Activated CD4-positive, CD25-positive, alpha-beta regulatory T cell (primary cell): ENCODE measurements around the gene ADO.
"Not testable (repeated sequence)": the region's sequence is repeated elsewhere in the genome, so short reads cannot be mapped to it uniquely, and the experiment has no call there.

Source experiments
- DNase-seq, 4 experiments: peaks; one replicate each; lab custom pipeline; 2025; lab: John Stamatoyannopoulos, UW

ADO gene

DNA sequence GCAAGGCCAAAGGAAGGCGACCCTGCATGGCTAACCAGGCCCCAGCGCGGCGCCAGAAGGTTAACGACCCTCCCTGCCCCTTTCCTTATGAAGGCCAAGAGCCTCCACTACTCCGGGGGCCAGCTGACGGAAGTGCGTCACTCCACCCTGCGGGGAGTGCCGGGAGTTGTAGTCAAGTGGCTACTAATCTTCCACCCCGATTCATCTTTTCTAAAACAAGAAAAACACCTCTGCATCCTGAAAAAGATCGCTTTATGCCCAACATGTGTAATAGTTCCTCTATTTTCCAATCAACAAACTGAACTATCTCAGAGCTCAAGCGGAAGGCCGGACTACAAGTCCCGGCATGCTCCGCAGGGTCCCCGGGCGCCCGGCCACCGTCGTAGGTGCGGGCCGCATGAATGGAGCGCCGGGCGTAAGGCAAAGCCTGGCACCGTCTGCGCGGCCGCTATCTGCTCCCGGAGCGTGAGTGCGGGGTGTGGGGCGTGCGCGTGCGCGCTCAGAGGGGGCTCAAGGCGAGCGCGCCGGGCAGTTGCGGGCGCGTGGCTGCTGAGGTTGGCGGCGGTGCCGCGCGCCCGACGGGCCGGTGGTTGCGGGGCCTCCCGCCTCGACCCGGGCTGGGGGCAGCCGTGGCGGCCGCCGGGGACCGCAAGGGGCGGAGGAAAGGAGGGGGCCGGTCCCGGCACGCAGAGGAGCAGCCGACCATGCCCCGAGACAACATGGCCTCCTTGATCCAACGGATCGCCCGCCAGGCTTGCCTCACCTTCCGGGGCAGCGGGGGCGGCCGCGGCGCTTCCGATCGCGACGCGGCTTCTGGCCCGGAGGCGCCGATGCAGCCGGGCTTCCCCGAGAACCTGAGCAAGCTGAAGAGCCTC lies at the start of gene ADO:
Gene ADO, plus strand, starts transcription at position 365 of the 875 bp plus-strand sequence. Its CDS starts 340 bp downstream, at position 705.
- peak; percentile 56 to 68 (median 61) for DNase-seq

DNA sequence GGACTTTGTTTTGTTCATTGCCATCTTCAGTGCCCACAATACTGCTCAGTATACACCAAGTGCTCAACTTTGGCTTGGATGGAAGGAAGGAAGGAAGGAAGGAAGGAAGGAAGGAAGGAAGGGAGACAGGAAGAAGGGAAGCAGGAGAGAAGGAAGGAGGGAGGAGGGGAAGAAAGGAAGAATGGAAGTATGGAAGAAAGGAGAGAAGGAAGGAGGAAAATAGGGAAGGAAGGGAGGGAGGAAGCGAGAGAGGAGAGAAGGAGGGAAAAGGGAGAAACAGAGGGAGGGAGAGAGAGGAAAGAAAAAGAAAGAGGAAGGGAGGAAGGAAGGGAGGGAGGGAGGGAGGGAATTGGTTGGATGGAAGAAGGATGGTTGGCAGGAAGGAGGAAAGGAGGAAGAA lies 49.6 kb upstream of the ADO start:
- DNase-seq: no peak

DNA sequence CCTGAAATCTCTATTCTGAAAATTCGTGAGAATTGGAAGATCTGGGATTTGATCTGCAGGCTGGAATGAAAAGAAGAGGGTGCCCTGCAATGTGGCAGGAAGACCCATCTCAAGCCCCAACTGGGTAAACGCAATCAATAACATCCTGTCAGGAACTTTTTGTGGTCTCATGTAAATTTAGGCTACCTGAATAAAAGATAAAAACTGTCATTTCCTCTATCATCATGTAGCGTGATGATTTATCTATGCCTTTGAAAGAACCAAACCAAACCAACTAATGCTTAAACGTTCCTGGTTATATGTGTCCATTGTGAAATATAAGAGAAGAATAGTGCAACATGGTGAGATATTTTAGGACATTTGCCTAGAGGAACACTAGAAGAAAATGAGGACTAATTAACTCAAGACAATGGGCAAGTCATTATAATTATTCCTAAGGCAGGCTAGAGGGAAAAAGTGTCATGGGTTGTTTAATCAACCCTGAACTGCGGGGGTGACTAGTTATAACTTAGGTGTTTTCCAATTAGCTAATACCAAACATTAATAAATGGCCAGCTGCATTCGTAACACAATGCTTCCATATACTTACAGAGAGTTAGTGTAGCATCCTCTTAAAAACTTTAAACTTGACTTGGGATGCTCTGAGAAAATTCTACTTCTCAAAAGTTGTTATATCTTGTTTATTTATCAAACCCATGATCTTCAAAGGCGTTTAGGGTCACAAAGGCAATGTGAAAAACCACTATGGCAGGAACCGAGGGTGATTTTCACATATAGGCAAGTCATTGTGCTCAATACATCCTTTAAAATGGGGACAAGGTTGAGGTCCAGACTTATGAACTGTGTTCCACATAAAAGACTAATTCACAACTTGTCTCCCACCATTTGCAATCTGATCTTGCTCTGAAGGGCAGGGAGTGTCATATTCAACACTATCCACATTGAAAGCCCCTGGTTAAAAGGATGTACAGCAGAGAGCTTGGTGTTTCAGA lies 48.6 kb upstream of the ADO start:
- no peak for DNase-seq

DNA sequence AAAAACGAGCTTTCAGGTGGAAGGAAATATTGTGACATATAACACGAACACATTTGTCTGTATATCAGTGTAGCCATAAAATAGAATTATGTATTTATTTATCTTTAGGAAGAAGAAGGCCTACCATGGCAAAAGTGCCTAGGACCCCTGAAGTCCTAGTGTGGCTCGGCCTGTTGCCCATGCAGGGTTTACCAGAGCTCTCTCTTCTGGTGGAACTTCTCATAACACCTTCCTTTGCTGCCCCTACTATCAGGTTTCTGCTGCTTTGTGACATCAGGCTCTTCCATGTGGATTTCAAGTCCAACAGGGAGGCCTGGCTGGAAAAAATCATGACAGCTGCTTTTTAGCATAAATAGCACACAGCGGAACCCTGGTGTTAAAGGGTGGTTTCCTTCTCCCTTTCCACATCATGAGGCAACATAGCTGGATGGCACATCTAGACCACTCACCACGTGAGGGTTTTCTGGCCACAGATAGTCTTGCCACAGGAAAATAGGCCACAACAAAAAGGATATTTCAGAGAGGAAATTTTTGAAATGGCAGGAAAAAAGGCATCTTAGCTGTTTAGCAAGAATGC lies 44.8 kb upstream of the ADO start:
- DNase-seq: no peak

DNA sequence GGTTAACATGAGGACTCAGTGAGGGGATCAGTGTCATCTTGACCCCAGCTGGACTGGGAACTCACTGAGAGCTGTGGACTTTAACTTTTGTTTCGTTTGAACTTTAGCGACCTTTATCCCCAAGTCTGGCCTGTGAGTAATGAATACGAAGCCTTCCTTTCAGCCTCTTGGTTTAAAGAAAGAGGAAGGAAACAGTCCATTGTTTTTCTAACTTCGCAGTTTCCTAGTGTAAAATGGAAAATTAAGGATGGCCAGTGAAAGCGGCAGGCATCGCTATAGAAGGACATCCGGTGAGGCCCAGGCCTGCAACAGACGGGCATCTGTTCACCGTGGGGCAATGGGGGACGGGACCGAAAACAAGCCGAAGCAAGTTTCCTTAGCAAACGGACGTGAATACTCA lies 44.1 kb upstream of the ADO start:
- no peak for DNase-seq

DNA sequence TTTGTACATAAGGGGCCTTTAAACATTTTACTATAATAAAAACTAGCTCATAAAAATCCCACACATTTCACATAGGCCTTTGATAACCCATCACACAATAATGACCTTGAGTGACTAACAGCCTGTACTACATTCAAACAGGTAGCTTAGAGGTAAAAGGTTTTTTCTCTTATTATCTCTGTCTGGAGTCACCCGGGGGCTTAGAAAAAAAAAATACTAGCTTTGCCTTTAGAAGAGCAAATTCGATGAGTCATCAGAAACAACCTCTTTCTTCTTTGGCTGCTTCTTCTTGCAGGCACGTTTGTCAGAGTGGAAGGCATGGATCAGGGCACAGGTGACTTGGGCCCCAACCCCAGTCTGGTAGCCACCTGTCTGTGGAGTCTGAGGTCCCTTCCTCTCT lies 43.4 kb upstream of the ADO start:
- DNase-seq: no peak

GRCh38 chr10:62763155-62763554 lies 41.4 kb upstream of the ADO start:
- no peak for DNase-seq

GRCh38 chr10:62764011-62764410 lies 40.5 kb upstream of the ADO start:
- DNase-seq: no peak

GRCh38 chr10:62765726-62766125 lies 38.8 kb upstream of the ADO start:
- no peak for DNase-seq

- DNase-seq: no peak
Observed at GRCh38 chr10:62766386-62766785, 38.1 kb upstream of the ADO start.

DNA sequence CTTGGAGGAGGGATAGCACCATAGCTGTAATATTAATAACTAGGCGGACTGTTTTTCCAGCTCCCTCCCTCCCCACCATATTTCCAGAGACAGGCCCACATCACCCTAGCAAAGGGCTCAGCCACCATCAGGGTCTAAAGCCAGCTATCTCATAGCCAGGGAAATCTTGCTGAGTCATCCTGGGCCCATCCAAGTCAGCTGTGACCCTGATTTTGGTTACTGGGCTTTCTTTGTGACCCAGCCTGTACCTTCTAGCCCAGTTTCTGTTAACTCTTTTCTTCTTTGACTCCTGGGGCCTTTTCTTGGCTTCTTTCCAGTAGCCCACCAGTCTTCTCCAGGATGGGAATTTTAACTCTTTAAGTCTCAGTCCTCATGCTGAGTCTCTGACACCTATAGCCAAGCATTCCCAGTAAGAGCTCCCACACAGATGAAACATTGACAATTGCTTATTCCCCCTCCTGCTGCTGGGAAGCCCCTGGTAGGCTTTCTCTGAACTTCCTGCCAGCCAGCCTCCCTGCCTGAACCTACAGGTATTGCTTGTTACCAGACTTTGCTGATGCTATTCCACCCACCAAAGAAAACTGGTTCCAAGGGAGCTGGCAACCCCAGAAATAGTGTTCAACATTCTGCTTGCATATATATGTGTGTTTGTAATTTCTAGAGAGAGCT lies 34.8 kb upstream of the ADO start:
- no peak for DNase-seq

- DNase-seq: no peak
Observed at GRCh38 chr10:62772186-62772974, 32.1 kb upstream of the ADO start.

DNA sequence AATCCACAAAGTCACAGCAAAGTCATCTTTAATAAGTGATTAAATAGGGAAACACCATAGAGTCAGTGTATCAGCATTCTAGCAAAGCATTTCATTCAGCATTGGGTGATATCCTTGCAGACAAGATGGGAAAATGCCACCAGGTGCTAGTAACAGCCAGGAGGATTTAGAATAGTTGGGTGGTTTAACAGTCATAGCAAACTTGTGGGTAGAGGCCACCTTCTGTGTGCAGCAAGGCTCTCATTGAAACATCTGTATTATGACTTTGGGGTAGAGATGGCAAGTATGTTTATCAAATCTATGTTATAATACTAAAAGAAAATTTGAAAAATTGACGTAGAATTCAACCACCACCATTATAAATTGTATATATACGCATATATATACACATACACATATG lies 26.4 kb upstream of the ADO start:
- DNase-seq: no peak

DNA sequence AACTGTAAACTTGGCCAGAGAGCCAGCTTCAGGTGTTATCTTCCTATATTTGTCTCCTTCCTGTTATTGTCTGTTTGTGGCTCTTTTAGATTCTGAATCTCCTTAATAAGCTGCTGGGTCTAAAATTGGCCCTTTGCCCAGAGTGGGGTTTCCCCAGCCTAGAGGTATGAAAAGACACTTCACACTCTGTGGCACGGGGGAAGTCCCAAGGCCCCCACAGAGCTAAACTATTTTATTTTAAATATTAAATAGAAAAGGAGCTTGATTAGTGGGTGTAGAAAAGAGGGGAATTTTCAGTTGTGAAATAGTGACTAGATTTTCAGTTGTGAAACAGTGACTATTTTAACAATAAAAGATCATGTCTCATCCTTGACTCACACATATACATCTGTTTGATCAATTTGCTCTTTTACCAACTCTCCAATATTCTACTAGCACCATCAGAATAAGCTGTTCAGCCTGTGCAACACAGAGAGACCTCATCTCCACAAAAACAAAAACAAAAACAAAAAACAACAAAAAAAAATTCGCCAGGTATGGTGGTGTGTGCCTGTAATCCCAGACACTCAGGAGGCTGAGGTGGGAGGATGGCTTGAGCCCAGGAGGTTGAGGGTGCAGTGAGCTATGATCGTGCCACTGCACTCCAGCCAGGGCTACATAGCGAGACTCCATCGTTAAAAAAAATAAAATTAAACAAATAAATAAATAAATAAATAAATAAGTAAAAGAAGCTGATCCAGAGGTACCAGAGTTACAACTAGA lies 24.9 kb upstream of the ADO start:
- peak; percentile 29 to 69 (median 50) for DNase-seq

GRCh38 chr10:62784537-62784936 lies 20.0 kb upstream of the ADO start:
- DNase-seq: not testable (repeated sequence)

DNA sequence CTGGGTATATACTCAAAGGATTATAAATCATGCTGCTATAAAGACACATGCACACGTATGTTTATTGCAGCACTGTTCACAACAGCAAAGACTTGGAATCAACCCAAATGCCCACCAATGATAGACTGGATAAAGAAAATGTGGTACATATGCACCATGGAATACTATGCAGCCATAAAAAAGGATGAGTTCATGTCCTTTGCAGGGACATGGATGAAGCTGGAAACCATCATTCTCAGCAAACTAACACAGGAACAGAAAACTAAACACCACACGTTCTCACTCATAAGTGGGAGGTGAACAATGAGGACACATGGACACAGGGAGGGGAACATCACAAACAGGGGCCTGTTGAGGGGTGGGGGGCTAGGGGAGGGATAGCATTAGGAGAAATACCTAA lies 16.2 kb upstream of the ADO start:
- DNase-seq: not testable (repeated sequence)

- DNase-seq: no peak
Observed at GRCh38 chr10:62788861-62789467, 15.6 kb upstream of the ADO start.

- no peak for DNase-seq
Observed at GRCh38 chr10:62790019-62790555, 14.4 kb upstream of the ADO start.

DNA sequence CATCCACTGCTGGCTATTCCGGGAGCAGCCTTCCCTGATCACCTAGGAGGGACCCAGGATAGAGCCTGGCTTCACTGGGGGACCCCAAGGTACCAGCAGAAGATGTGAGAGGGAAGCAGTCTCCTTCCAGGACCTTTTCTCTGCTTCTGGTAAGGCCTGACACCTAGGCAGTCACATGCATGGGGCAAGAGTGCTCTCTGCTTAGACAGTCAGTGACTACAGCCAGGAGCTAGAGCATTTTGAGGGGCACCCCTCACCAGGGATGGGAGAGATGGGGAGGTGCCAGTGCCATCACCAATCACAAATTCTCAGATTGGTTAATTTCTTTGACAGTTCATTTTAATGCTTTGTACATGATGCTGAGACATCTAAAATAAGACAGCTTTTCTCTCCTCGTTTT lies 13.9 kb upstream of the ADO start:
- DNase-seq: no peak

DNA sequence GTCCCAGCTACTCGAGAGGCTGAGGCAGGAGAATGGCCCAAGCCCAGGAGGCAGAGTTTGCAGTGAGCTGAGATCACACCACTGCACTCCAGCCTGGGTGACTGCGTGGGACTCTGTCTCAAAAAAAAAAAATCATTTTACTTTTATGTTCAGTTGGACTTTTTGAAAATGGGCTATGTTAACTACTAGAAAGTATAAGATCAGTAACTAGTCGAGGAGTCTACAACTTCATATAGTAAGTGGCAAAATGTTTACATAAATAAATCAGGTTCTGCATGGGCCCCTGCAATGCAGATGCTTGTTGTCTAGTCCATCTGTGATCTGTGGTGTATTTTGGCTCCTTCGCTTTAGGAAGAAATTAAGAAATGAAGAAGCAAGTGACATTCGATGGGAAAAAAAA lies 12.3 kb upstream of the ADO start:
- DNase-seq: no peak
